ENCODE results near the gene KRTAP10-2.
"Not testable (repeated sequence)": the region's sequence is repeated elsewhere in the genome, so short reads cannot be mapped to it uniquely, and the experiment has no call there.

Gene KRTAP10-2, protein sequence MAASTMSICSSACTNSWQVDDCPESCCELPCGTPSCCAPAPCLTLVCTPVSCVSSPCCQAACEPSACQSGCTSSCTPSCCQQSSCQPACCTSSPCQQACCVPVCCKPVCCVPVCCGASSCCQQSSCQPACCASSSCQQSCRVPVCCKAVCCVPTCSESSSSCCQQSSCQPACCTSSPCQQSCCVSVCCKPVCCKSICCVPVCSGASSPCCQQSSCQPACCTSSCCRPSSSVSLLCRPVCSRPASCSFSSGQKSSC

DNA sequence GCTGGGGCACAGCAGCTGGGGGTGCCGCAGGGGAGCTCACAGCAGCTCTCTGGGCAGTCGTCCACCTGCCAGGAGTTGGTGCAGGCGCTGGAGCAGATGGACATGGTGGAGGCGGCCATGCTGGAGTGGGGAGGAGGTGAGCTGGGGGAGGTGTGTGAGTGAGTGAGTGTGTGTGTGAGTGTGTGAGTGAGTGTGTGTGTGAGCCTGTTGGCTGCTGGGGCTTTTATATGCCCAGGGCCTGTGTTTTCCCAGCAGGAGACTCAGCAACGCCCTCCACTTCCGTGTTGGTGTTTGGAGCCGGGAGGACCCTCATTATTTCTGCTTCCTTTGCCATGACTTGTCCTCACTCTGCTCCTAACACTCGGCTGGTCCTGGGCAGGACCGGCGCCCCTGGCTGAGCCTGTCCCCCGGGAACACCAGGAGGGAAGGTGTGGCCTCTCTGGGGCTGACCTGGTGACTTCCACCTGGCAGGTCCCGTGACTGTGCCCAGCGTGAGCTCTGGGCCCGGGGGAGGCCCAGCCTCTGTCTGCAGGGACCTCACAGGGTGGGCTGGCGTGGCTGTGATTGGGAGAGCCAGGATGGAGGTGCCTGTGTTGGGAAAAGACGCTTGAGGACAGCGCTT, at the start of gene KRTAP10-2:
KRTAP10-2 (minus strand) TSS at position 166 of the 622 bp plus-strand sequence; CDS start at position 119, 47 bp downstream.
- DNase-seq (ENCODE audit: low spot score): no peak

DNA sequence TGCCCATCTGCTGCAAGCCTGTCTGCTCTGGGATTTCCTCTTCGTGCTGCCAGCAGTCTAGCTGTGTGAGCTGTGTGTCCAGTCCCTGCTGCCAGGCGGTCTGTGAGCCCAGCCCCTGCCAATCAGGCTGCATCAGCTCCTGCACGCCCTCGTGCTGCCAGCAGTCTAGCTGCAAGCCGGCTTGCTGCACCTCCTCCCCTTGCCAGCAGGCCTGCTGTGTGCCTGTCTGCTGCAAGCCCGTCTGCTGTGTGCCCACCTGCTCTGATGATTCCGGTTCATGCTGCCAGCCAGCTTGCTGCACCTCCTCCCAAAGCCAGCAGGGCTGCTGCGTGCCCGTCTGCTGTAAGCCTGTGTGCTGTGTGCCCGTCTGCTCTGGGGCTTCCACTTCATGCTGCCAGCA, 49.8 kb upstream of the KRTAP10-2 start:
- DNase-seq (ENCODE audit: low spot score): not testable (repeated sequence)

DNA sequence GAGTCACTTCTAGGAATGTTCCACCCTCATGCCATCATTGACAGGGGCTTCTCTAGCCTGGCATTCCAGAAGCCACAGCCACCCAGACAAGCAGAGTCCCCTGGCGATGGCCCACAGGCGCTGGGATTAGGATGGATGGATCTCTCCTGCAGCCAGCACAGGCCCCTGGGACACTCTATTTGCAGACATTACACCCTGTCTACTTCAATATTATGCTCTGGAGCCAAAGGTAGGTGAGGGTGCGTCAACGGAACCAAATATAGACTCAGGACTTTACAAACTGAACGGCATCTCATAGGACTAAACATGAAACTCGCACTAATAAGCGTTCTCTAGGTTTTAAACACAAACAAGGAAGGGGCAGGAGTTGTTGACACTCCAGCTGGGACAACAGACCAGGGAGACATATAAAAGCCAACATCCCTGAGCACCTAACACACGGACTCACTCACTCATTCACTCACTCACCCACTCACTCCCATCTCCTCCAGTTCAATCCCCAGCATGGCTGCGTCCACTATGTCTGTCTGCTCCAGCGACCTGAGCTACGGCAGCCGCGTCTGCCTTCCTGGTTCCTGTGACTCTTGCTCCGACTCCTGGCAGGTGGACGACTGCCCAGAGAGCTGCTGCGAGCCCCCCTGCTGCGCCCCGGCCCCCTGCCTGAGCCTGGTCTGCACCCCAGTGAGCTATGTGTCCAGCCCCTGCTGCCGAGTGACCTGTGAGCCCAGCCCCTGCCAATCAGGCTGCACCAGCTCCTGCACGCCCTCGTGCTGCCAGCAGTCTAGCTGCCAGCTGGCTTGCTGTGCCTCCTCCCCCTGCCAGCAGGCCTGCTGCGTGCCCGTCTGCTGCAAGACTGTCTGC, 49.0 kb upstream of the KRTAP10-2 start, which contains the start of gene KRTAP10-7:
KRTAP10-7 (plus strand) TSS at position 480 of the 861 bp plus-strand sequence; CDS start at position 505, 25 bp downstream.
- DNase-seq (ENCODE audit: low spot score): not testable (repeated sequence)

DNA sequence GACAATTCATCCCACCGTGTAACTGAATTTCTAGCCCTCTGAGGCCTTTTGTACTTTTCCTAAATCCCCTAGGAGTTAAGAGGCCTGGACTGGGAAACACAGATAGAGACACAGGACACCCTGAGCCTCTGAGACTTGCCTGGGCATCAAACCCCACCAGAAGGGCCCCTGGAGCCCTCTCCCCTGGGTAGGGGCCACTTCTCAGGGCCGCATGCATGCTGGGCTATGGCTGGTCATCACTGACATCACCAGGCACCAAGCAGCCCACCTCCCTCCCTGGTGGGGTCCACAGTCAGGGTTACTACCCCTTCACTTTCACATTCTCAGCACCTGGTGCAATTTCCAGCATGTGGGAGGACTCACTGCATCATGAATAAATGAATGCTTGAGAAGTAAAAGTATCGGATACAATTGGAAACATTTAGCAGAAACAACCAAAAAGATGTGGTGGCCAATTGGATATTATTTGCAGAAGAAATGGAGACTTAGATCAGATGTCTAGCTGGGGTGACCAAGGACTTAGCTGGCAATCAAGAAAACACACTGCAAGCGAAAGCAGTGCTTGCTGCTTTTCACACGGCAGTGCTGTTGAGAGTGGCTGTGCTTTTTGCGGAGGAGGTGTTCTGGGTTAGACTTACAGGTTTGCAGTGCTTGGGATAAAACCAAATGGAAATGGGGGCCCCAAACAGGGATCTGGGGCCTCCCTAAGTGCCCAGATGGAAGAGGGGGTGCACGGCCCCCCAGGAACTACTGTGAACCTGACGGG, 48.1 kb upstream of the KRTAP10-2 start:
- DNase-seq (ENCODE audit: low spot score): no peak

DNA sequence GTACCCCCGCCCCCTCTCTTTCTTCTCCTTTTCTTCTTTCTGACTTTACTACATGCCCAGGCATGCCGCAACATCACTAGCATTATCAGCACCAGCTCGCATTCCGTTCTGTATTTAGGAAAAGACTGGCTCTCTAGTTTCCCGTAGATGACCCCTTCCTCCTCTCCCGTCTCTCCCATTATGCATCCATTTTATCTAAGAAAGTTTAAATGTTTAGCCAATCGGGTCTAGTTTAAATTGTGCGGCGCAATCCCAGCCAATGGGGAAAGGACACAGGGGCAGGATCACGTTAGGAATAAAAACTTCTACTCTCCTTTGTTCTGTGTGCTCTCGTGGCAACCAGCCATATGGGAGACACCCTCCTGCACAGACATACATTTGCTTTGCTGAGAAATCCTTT, 46.8 kb upstream of the KRTAP10-2 start:
- no peak for DNase-seq (ENCODE audit: low spot score)

DNA sequence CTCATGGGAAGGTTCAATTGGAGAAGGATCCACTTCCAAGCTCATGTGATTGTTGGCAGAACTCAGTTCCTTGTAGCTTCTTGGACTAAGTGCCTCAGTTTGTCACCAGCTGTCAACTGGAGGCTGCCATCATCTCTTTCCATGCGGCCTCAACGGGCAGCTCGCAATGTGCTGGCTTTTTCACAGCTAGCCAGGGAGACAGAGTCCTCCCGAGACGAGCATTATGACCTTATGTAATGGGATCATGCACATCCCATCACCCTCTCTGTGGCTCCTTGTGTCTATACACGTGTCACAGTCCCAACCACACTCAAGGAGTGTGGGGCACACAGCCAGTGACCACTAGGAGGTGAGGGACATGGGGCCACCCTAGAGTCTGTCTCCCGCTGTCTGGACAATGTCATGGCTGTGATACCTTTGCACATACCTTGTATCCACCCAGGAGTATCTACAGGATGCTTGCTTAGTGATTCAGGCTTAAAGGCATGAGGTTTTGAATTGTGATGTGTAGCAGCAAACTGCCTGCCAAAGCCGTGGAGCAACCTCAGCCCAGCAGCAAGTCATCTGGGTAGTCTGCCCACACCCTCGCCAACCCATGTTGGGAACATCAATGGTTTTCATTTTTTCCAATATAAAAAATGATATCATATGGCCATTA, 44.9 kb upstream of the KRTAP10-2 start:
- DNase-seq (ENCODE audit: low spot score): no peak

DNA sequence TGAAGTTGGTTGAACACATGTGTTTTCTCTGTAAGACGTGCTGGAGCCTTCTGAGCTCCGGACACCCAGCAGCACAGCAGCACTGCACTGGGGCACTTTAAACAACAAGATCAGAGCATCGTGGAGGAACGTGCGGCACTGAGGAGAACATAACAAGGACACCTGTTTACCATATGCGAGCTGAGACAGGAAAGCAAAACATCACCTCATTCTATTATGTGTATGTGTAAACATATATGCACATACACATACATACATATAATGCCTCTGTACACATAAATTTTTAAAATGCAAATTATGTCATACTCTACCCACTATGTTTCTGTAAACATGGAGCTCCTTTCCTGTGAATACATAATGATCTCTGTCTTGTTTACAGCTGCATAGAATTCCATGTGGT, 44.2 kb upstream of the KRTAP10-2 start:
- DNase-seq (ENCODE audit: low spot score): no peak

DNA sequence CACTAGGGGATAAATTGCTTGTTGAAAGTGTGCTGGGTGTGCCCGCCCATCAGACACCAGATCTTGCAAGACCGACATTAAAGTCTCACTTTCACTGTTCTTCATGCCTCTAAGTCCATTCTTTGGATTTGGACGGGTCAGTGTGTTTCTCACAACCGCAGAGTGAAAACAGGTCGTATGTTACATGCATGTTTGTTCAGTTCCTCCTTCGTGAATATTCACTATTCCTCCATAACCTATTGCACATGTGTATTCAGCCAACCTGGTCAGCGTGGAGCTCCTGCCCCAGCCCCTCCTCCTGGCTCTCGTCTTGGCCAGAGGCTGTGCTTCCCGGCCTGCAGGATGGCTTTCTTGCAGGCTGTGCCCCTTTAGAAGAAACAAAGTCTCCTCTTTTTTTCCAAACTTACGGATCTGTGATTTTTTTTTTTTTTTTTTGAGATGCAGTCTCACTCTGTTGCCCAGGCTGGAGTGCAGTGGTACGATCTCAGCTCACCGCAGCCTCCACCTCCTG, 43.2 kb upstream of the KRTAP10-2 start:
- no peak for DNase-seq (ENCODE audit: low spot score)

DNA sequence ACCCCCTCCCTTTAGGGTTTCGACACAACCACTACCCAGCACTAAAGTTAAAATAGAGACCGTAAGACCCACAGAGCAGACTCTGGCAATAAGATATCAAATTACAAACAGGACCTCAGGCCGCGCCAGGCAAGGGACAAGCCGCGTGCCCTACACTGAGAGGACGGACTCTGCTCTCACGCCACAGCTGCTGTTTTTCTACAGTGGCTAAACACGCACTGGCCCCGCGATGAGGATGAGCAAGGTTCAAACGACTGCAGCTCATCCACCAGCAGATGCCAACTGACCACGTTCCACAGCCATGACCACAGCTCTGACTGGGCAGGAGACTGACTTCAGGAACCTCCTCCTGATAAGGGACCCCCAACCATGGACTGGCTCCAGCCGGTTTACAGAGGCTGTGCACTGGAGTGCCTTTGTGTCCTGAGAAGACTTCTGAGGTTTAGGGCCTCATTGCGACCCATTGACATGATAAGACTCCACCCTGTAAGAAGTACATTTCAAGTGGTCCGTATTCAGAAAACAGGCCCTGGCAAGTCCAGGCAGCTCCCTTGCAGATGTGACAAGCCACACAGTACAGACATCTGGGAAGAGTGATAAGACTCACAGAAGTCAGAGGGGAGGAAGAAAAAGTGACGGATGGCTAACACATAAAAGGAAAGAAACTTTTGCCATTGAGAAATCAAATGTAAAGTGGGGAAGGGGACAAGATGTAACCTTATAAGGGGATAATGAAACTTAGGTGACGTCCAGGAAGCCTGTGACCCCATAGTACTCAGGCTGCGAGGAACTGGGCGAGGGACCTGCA, 42.5 kb upstream of the KRTAP10-2 start:
- DNase-seq (ENCODE audit: low spot score): no peak

DNA sequence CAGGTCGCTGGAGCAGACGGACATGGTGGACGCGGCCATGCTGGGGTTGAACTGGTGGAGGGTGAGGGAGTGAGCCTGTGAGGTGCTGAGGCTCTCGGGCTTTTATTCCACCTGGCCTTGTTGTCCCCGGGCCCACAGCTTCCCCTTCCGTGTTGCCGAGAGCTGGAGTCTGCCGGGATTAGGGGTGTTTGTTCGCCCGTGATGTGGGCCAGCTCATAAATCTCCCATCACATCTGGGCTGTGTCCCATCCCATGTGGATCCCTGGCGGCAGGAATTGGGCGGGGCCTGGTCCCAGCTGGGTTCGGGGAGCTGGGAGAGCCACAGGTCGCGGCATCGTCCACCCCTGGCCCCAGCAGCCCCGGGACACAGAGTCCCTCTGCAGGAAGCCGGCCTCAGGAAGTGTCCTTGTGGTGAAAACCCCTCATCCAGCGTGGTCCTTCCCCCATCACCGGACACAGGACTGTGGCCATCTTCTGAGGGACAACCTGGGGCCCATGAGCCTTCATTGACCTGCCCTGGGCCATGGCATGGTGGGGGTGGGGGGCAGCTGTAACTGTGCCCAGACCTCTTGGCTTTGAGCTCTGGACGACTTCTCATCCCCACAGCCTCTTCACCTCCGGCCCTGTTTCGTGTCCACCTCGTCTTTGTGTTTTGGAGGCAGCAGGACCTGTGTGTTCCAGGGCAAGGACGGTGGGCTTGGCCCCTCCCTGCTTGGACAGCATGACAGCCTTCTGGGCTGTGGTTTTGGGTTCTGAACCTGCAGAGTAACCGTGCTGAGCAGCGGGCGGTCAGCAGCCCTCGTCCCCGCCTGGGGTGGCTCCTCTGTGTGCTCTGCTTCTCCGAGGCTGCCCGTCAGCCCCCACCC, 41.4 kb upstream of the KRTAP10-2 start, which contains the start of gene KRTAP10-6:
KRTAP10-6 (minus strand) TSS at position 60 of the 866 bp plus-strand sequence; CDS start at position 39, 21 bp downstream.
- DNase-seq (ENCODE audit: low spot score): no peak

DNA sequence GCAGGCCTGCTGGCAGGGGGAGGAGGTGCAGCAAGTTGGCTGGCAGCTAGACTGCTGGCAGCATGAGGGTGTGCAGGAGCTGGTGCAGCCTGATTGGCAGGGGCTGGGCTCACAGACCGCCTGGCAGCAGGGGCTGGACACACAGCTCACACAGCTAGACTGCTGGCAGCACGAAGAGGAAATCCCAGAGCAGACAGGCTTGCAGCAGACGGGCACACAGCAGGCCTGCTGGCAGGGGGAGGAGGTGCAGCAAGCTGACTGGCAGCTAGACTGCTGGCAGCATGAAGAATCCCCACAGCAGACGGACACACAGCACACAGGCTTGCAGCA, 40.5 kb upstream of the KRTAP10-2 start:
- DNase-seq (ENCODE audit: low spot score): not testable (repeated sequence)

DNA sequence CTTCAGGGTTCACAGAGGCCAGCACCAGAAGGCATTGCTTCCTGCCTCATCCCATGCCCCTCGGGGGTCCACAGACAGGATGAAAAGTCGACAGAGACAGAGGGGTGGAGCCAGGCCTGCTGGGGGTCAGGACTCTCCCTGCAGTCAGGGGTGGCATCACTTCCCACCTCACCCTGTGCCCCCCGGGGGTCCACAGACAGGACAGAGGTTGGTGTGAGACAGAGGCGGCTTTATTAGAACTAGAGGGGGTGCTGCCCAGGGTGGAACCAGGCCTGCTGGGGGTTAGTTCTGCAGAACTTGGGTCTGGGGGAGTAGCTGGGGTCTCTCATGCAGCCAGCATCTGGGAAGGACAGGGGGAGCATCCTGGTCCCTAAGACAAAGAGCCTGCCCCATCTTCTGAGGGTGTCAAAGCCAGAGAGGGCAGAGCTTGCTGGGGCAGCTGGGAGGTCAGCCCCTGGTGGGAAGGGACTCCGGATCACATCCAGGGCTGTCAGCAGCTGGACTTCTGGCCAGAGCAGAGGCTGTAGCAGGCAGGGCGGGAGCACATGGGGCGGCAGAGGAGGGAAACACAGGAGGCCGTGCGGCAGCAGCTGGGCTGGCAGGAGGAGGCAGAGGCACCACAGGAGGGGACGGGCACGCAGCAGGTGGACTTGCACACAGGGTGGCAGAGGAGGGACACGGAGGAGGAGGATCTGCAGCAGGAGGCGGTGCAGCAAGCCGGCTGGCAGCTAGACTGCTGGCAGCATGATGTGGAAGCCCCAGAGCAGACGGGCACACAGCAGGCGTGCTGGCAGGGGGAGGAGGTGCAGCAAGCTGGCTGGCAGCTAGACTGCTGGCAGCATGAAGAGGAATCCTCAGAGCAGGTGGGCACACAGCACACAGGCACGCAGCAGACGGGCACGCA, 39.8 kb upstream of the KRTAP10-2 start:
- DNase-seq (ENCODE audit: low spot score): not testable (repeated sequence)

DNA sequence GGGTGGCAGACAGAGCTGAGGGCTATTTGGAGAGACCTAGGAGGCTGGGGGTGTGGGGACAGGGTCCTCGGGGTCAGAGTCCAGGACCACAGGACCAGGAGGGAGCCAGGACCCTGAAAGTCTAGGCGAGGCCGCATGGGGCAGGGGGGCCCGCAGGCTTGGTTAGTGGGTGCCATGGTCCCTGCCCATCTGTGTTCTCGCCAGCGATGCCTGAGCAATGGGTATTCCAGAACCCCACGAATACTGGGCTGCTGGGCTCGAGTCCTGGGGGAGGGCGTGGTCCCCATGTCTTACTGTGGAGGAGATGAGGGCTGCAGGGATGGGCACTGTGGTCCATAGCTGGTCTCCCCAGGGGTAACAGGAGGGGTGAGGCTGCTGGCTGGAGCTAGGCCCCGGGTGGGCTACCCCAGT, 39.0 kb upstream of the KRTAP10-2 start:
- DNase-seq (ENCODE audit: low spot score): no peak

DNA sequence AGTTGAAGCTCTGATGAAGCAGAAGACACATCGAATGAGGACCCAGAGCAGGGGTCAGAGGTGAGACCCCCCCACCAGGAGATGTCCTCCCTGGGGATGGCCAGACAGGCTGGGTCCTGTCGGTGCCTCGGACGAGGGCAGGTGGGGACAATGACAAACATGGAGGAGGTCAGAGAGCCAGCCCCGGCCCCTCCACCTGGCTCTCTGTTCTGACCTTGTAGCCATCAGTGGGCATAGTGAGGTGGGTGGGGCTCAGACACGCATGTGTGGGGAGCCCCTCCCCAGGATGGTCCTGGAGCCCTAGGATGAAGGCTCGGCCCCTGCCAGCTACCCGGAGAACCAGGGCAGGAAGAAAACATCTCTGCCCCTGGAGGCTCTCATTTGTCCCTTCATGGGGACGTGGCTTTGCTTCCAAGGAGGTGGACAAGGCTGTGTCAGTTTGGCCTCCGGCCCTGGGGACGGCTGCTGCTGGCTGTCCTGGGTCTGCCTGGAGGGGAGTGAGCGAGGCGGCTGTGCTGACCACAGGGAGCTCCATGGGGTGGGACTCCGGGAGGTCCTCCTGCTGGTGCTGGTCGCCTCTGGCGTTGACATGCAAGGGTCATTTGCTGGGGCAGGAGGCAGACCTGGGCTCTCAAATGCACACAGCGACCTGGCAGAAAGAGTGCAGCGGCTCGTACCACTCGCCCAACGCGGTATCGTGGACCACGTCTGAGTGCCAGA, 38.4 kb upstream of the KRTAP10-2 start:
- DNase-seq (ENCODE audit: low spot score): no peak

DNA sequence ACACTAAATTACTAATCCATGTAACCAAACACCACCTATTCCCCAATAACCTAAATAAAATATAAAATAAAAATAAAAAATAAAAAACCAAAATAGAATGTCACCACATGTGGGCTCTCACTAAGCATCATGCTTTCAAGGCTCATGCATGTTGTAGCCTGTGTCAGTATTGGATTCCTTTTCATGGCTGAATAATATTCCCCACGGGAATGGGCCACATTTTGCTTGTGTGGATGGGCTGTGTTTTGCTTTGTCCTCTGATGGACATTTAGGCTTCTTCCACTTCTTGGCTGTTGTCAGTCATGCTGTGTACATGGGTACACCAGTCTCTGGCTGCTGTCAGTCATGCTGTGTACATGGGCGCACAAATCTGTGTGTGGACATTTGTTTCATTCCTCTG, 37.8 kb upstream of the KRTAP10-2 start:
- no peak for DNase-seq (ENCODE audit: low spot score)

DNA sequence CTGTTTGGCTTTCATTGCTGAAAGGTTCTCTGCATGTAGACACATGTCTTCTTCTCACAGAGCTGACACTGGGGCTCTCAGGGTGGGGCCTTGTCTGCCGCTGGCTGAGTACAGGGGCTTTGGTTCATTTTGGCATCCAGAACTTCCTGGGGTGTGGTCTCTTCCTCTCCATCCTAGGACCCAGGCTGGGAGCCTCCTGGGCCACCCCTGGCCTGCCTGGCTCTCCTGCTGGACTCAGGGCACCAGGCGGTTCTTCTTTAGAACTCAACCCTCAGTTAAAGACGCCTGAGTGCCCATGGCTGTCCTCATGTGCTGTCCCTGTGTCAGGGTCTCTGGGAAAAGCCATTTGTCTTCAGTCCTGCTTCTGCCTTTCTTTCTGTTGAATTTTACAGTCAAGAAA, 34.6 kb upstream of the KRTAP10-2 start:
- no peak for DNase-seq (ENCODE audit: low spot score)

DNA sequence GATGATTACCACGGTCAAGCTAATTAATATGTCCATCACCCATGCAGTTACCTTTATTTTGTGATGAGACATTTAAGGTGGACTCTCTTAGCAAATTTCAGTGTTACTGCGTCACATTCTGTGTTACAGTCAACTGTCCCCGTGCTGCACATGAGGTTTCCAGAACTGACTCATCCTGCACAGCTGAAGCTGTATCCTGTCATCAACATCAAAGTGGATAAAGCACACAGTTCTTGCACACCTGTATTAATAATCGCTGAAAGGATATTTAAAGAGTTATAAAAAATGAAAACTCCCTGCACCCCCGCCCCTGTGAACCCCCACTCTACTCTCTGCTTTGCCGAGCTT, 32.5 kb upstream of the KRTAP10-2 start:
- DNase-seq (ENCODE audit: low spot score): no peak

All from pons (tissue), 1 donor.